DMS 273 (cell line): ENCODE data around the gene LRRIQ1.
"Not testable (repeated sequence)": the region's sequence is repeated elsewhere in the genome, so short reads cannot be mapped to it uniquely, and the experiment has no call there.

Experiments
- DNase-seq: peaks from one replicate; lab custom pipeline; 2025; ENCODE audit not compliant: unreplicated experiment; lab: John Stamatoyannopoulos, UW

Gene LRRIQ1

DNA sequence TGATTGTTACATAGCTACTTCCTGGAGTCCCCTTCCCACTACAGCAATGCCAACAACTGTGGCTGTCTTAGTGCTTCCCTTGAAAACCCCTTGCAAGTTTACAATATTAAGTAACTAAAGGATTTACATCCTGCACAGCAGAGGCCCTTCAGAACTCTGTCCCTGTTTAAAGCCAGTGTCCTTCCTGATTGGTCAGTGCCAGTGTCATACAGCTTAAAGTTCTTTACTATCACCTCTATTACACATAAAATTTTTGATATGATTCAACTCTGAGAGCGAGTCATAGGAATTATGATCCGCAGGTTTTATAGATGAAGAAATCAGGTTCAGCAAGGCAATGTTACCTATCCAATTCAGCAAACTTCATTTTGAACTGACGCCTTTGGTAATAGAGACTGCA is 152.5 kb downstream of the LRRIQ1 start:
- no peak for DNase-seq

DNA sequence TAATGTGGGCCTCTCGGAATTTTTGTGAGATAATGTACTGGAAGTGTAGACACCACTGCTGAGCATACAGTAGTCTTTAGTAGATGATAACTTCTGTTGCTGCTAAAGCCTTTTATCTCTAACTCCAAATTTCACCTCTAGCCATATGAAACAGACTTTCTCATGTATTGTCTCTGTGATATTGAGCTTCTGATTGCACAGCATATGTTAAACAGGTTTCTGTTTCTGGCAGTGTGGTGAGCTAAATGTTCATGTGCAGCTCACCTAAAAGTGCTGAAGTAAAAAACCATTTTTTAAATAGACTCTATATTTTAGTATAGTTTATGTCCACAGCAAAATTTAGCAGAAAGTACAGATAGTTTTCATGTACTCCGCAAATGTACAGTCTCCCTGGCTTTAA is 154.6 kb downstream of the LRRIQ1 start:
- DNase-seq, result no peak

DNA sequence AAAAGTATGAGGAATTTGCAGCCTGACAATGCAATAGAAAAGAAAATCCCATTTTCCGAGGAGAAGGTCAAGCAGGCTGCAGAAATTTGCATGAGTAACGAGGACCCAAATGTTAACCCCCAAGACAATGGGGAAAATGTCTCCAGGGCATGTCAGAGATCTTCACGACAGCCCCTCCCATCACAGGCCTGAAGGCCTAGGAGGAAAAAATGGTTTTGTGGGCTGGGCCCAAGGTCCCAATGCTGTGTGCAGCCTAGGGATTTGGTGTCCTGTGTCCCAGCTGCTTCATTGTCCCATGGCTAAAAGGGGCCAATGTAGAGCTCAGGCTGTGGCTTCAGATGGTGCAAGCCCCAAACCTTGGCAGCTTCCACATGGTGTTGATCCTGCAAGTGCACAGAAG is 167.7 kb downstream of the LRRIQ1 start:
- DNase-seq, result not testable (repeated sequence)

DNA sequence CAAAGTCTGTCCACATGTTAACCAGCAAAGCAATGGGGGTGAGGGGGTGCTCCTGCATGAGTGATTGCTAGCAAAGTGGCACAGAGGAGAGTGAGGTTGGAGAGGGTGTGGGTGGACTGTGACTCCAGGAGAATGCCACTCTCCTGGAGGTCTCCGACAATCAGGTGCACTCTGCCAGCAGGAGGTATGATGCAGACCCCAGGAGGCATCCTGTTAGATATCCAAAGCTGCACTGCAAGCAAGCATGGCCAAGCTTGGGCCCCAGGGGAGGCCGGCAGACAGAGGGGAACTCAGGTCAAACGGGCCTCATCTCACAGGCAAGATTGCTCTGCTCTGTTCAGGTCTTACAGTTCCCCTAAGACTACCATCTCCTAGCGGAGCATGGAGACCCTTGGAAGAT is 170.4 kb downstream of the LRRIQ1 start:
- no peak for DNase-seq

DNA sequence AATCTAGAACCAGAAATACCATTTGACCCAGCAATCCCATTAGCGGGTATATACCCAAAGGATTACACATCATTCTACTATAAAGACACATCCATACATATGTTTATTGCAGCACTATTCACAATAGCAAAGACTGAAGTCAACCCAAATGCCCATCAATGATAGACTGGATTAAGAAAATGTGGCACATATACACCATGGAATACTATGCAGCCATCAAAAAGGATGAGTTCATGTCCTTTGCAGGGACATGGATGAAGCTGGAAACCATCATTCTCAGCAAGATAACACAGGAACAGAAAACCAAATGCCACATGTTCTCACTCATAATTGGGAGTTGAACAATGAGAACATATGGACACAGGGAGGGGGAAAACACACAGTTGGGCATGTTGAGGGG is 188.2 kb downstream of the LRRIQ1 start:
- DNase-seq, result not testable (repeated sequence)

DNA sequence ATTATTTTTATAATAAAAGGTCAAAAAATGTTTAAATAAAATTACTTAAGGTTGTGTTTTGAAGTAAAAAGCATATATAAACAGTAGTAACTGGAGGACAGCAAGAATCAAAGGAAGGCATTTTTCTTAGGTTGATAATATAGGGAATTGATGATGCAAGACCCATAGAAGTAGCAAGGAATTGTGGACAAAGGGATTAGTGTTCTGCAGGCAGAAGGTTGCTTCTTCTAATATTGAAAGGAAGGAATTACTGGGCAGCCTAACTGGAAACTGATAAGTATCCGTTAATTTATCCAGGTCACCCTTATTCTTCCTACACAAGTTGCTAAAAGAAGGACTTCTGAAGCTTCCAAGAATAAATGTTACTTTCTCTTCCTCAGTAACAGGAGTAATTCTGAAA is 189.3 kb downstream of the LRRIQ1 start:
- DNase-seq, result no peak

DNA sequence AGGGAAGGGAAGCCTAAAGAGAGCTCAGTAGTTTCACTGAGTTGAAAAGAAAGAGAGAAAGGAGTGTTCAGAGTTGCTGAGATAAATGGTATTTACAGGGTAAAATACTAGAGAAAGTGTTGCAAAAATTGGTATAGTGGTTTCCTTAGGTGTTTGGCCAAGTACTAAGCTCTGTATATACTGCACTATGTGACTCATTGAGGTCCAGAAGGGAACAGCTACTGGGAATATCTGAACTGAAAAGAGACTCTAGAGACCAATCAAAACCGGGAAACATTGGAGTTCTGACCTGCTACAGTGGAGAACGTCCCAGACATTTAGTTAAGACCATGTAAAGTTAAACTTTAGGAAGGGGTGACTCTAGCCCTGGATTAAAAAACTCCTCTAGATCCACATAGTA is 201.2 kb downstream of the LRRIQ1 start:
- no peak for DNase-seq

DNA sequence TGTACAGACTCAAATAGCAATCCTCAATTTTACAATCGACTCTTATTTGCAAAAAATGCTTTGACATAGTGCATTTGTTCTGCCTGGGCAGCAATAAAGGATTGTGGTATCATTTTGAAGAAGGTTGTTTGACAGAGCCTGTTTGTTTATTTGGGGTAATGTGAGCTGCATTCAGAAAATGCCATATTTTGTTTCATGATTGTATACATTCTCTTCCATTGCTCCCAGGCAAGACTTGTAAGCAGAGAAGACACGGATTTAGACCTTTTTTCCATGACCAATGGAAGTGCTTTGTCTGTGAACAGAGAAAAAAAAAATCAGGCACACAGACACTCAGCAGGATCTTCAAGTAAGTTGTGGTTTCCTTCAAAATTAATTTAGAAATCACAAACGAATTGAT is 208.4 kb downstream of the LRRIQ1 start:
- no peak for DNase-seq

DNA sequence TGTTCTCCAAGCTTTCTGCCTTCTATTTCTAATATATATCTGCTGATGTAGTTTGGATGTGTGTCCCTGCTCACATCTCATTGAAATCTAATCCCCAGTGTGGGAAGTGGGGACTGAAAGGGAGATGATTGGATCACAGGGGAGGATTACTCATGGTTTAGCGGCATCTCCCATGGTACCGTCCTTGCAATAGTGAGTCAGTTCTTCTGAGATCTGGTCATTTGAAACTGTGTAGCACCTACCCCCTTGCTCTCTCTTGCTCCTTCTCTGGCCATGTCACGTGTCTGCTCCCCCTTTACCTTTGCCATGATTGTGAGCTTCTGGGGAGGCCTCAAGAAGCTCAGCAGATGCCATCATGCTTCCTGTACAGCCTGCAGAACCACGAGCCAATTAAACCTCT is 217.7 kb downstream of the LRRIQ1 start:
- DNase-seq, result no peak

DNA sequence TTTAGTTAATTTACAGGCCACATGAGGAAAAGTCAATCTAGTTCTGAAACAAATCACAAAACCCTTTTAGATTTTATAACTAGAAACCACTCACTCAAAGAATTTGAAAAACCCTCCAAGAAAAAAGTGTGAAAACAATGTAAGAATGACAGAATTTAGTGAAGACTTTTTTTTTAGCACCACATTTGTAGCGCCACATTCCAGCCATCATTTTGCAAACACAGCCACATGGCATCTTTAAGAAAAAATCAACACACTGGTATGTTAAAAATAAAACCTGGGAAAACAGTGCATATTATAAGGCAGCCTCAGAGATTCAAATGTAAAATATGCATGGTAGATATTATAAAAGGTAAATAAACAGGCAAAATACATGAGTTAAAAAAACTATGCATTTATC is 221.5 kb downstream of the LRRIQ1 start:
- no peak for DNase-seq

DNA sequence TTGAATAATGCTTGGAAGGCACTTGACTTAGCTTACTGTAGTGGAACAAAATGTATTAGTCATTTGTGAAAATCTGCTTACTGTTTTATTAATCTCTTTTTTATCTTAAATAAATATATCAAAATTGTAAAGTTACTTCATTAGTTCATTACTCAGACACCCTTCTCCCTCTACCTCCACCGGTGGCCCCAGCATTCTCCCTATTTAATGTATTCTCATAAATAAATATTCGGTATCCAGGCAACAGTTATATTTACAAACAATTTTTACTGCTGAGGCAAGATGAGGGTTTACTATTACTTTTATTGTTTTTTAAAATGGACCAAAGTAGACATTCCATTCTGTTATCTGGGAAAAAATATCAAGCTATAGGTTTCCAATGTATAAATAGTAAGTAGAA is 224.3 kb downstream of the LRRIQ1 start:
- no peak for DNase-seq

DNA sequence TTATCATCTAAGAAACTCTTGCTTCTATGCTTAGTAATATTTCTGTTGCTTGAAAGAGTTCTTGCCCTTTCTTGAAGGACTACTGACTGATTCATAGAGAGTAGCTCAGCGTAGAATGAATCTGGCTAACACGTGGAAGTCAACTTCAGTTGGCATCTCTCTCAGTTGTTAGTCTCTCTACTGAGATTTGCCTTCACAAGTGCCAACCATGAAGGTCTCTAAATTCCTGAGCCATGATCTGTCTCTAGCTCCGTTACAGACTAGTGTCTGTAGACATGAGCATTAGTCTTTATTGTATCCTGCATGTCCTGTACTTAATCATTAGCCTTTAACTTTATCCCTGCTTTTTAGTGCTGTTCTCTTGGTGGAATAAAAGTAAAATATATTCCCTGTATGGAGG is 224.7 kb downstream of the LRRIQ1 start:
- no peak for DNase-seq

DNA sequence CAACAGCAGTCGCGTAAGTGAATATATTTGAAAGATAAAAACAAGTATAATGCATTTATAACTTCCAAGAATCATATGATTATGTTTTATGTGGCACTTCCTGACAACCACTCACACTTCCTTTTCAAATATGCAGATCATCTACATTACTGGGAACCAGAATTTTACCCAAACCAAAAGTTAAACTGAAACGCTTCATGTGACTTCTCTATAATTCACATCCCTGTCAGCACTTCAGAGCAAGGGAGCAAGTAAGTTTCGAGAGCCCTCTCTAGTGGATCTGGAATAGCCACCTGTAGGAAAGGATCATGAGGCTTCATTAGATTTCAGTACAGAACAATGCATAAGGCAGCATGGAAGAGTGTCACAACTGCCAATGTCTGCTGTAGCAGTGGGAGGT is 230.2 kb downstream of the LRRIQ1 start:
- no peak for DNase-seq

DNA sequence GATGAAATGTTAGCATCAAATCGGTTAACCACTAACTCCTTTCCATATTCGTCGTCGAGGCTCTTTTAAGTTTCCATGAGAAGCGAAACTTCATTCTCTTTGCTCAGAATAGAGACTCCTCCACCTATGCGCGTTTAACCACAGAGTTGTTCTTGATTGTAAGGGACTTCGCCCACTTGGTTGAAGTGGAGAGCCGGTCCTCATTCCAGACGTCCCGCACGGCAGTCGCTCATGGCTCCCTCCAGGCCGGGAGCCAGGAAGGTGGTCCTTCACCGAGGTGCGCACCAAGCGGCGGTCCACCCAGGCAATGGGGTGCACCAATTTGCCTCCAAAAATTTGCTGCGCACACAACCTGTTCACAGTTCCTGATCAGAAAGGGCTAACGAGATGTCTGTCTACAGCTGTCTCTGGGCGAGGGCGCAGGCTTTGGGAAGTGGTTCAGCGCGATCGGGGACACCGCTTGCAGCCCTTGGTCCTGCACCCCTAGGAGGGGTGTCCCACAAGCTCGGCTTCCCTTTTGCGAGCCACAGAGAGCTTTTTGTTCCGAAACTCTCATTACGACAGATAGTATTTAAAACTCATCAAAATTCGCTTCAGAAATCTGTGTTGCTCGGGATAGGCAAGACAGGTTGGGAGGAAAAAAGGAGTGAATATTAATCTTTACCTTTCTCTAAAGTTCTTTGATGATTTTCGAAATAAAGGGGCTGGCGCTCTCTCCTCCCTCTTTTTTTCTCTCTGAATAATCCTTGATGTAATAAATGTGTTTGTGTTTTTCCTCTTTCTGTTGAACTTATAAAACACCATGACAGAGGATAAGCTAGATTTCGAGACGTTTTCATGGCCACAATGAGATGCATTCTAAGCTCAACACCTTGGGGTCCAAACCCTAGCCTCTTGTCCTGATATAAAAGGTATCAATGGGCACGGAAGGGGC is 237.5 kb downstream of the LRRIQ1 start:
- no peak for DNase-seq

DNA sequence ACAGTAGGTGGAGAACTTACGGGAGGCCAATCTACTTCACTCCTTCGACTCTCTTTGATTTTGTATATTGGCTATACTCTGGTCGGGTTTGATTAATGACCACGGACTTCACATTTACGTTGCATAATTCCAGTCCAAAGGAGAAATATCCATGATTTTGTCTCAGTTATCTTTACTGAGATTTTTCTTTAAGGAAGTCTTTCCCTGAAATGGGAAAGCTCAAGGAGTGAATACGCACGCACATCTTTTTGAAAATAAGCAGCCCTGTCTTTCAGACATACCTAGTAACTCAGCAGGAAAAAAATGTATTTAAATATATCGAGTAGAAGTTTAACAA is 238.1 kb downstream of the LRRIQ1 start:
- no peak for DNase-seq

DNA sequence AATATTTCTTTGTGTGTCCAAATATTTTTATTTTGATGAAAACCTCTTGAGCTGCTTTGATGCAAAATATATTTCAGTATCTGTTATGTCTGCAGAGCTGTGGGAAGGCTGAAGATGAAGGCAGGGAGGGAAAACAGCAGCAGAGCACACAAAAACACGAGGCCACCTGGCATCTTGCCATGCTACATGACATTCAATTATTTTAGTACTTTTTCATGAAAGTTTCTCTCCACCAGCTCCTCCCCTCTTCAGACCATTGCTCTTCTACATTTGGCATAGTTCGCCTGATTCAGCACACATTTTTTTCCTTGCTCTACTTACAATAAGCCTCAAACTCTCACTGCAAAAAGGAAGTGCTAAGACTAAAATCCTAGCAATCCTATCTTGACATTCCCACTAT is 239.2 kb downstream of the LRRIQ1 start:
- DNase-seq, result no peak

DNA sequence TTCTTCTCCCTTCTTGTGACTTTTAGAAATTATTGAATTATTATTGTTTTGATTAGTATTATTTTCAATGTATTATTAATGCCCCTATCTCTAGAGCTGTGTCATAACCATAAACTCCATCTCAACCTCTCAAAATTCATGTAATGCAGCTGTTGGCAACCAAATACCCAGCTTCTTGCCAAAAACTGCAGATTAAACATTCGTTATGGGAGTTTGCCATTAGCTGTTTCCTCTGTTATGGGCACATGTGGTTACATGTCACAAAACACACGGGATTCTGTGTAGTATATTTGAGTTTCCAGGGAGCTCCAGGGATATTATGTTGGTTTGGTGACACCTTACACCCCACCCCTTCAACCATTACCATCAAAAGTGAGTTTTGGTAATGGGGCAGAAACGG is 241.0 kb downstream of the LRRIQ1 start:
- no peak for DNase-seq

DNA sequence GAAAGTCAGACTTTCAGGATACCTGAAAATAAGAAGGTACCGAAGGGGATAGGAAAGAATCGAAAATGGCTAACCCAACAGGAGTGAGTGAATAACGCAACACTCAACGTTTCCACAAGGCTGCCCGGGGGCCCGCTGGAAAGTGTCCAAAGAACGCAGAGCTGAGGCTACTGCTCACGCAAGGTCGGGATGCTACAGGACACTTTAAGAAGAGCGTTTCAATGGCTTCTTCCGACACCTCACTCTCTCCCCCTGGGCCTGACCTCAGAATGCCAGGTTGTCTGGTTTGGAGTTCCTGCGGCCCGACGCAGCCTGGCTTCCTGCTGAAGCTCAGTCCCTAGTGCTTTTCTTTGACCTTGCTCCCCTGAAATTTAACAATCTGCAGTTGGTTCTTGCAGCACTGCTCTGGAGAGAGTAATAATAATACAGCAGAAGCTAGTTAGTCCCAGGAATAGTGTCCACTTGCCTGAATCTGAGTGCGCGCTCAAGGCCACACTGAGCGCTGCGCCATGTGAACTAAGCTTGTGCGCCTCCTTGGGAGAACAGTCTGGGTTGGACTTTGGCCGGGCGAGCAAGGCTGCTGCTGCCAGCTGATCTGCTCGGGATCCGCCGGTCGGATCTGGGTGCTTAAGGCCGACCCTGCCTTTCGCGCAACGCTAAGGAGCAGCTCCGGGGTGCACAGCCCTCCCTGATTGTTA is 241.9 kb downstream of the LRRIQ1 start:
- no peak for DNase-seq

DNA sequence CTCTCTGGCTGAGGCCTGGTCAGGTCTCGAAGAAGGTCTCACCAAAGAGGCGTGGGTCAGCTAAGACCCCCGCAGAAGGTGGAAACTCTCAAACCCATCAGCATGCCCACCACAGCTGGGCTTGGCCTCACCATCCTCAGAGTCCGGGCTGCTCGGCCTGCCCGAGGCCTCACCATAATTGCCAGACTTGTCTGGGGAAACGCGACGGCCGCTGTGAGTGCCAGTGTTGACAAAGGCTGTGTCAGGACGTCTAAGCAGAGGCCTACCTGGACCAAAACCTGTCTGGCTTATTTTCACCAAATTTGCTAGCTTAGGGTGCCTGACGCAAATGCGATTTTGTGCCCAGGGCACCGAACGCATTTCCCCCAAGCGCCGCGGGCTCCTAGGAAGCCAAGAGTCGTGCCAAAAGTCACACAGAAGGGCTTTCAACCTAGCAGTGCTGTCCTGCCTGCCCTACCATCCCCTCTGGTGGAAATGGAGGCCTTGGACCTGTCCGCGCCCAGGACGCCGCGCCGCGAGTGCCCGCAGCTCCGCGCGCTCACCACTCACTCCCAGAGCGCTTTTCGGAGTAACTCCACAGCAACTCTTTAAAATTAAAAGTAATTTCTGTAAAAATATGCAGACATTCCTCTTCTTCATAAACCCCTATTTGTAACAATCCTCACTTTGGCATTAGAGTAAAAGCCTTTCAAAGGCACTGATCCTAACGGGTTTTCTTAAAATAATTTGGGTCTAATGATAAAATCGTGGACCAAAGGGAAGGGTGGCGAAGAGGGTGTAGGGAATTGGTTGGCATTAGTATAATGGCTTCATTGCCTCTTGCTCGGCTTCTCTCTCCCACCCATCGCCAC is 242.7 kb downstream of the LRRIQ1 start:
- no peak for DNase-seq

DNA sequence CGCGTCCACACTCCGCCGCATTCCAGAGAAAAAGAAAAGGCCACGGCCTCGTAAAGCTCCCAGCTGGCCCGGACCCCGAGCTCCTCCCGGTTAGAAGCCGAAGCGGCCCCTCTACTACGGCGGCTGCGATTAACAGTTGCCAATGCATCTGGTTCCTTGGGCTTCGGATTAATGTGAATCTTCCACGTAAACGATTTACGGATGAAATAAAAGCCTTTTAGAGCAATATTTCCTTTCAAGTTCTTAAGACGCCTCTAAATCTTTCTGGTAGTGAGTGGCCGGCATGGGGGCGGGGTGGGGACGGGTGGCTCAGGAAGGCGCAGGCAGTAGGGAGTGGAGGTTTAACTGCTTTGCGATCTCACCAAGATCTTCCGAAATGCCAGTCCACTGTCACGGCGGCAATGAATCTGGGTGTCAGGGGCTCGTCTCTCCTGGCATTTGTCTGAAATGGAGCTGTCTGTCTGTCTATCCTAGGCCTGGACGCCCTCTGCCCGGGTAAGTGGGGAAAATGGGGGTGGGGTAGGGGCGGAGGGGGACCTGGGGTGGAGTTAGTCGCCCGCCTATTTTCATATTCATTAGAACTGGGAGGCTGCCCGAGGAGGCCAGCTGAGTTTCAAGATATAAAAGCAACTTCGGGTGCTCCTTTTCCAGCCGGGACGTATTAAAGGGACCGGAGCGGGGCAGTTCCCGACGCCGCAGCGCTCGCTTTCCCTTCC is 243.5 kb downstream of the LRRIQ1 start:
- no peak for DNase-seq
